Neural progenitor cell (in vitro differentiated cells): ENCODE measurements around the gene RGSL1. TPM values are rescaled to one million over a fixed set of nuclear protein-coding genes. Genes with fewer than 3 reads are reported as not detected.

ENCODE experiments used
- DNase-seq: peaks from one replicate; pipeline ENCODE4 v3.0.0-alpha.2; 2016; ENCODE audit warnings: low spot score
- H2AFZ ChIP-seq: fragments of 200-600 bp; sonication (generic); replicated peaks from 2 replicates; pipeline ENCODE4 v1.6.1; 2016; ENCODE audit warnings: antibody characterized with exemption
- H3F3A ChIP-seq: fragments of 200-600 bp; sonication (generic); 2 replicates; pipeline ENCODE4 v1.6.1; 2016; ENCODE audit warnings: antibody characterized with exemption, low read depth
- H3K27ac ChIP-seq: fragments of 200-600 bp; sonication (generic); 2 replicates; pipeline ENCODE4 v1.5.1; 2016; ENCODE audit warnings: mild to moderate bottlenecking
- H3K27me3 ChIP-seq: fragments of 200-600 bp; sonication (generic); 2 replicates; pipeline ENCODE4 v1.6.1; 2016; ENCODE audit warnings: mild to moderate bottlenecking, moderate library complexity
- H3K36me3 ChIP-seq: fragments of 200-600 bp; sonication (generic); 2 replicates; pipeline ENCODE4 v1.5.1; 2016
- H3K4me1 ChIP-seq: fragments of 200-600 bp; sonication (generic); 2 replicates; pipeline ENCODE4 v1.6.1; 2016; ENCODE audit warnings: mixed run types
- H3K4me2 ChIP-seq: fragments of 200-600 bp; sonication (generic); 2 replicates; pipeline ENCODE4 v1.6.1; 2016
- H3K4me3 ChIP-seq: fragments of 200-600 bp; sonication (generic); 2 replicates; pipeline ENCODE4 v1.5.1; 2016
- H3K79me2 ChIP-seq: fragments of 200-600 bp; sonication (generic); 2 replicates; pipeline ENCODE4 v1.6.1; 2016; ENCODE audit warnings: low read depth
- H3K9ac ChIP-seq: fragments of 200-600 bp; sonication (generic); 2 replicates; pipeline ENCODE4 v1.6.1; 2016
- H3K9me3 ChIP-seq: fragments of 200-600 bp; sonication (generic); 2 replicates; pipeline ENCODE4 v1.5.1; 2016; ENCODE audit warnings: low read depth
- H4K20me1 ChIP-seq: fragments of 200-600 bp; sonication (generic); 2 replicates; pipeline ENCODE4 v1.6.1; 2016; ENCODE audit warnings: low read depth
- H3K27ac Mint-ChIP-seq: 3 replicates; pipeline ENCODE4 v1.8.0; 2021; ENCODE audit warnings: mixed read lengths
- H3K27me3 Mint-ChIP-seq: 2 replicates; pipeline ENCODE4 v1.8.0; 2022; ENCODE audit warnings: low read depth, mild to moderate bottlenecking, inconsistent platforms, moderate library complexity, mixed read lengths; ENCODE audit not compliant: insufficient read depth
- H3K36me3 Mint-ChIP-seq: 3 replicates; pipeline ENCODE4 v1.8.0; 2021; ENCODE audit warnings: mixed read lengths
- H3K4me1 Mint-ChIP-seq: 3 replicates; pipeline ENCODE4 v1.8.0; 2021; ENCODE audit warnings: mixed read lengths
- H3K4me3 Mint-ChIP-seq: 3 replicates; pipeline ENCODE4 v1.8.0; 2021; ENCODE audit warnings: mild to moderate bottlenecking, moderate library complexity, mixed read lengths
- H3K9me3 Mint-ChIP-seq: 3 replicates; pipeline ENCODE4 v1.8.0; 2020; ENCODE audit warnings: mixed read lengths
- EZH2 ChIP-seq: fragments of 200-600 bp; sonication (generic); IDR thresholded peaks from 2 replicates; pipeline ENCODE4 v1.6.1; 2017; ENCODE audit warnings: antibody characterized with exemption, mild to moderate bottlenecking, moderate library complexity
- EZH2phosphoT487 ChIP-seq: fragments of 200-600 bp; sonication (generic); IDR thresholded peaks from 2 replicates; pipeline ENCODE4 v1.6.1; 2017; ENCODE audit warnings: antibody characterized with exemption
- total RNA-seq: library from RNA; depleted of rRNA; stranded (reverse); fragments of >200 nt; gene quantifications from 2 replicates; pipeline ENCODE4 v1.2.3, GENCODE V29; 2015; ENCODE audit warnings: low replicate concordance
- TF ChIP-seq, protein P1 (sequence below): fragments of 200-600 bp; sonication (generic); IDR thresholded peaks from 2 replicates; pipeline ENCODE4 v1.5.1; 2017; ENCODE audit warnings: antibody characterized with exemption, mild to moderate bottlenecking

The RGSL1 gene
- total RNA-seq, 1 donor from 2014 or later: not detected

GRCh38 chr1:182433580-182433979 lies 16.4 kb upstream of the RGSL1 start:
- no peak overlapping the region for H3K4me3 Mint-ChIP-seq
- TF ChIP-seq, protein P1, sequence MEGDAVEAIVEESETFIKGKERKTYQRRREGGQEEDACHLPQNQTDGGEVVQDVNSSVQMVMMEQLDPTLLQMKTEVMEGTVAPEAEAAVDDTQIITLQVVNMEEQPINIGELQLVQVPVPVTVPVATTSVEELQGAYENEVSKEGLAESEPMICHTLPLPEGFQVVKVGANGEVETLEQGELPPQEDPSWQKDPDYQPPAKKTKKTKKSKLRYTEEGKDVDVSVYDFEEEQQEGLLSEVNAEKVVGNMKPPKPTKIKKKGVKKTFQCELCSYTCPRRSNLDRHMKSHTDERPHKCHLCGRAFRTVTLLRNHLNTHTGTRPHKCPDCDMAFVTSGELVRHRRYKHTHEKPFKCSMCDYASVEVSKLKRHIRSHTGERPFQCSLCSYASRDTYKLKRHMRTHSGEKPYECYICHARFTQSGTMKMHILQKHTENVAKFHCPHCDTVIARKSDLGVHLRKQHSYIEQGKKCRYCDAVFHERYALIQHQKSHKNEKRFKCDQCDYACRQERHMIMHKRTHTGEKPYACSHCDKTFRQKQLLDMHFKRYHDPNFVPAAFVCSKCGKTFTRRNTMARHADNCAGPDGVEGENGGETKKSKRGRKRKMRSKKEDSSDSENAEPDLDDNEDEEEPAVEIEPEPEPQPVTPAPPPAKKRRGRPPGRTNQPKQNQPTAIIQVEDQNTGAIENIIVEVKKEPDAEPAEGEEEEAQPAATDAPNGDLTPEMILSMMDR: no peak
- TF ChIP-seq EZH2phosphoT487: no peak
- no peak for TF ChIP-seq EZH2
- peaks cover 8% of the 10 kb centered on the region for H3K9me3 Mint-ChIP-seq
- no peaks in the 10 kb centered on the region for H4K20me1 ChIP-seq
- H3K27me3 Mint-ChIP-seq: peaks cover 3% of the 10 kb centered on the region
- peaks cover 8% of the 10 kb centered on the region for H3K4me1 ChIP-seq
- H2AFZ ChIP-seq: no peak overlapping the region
- no peak overlapping the region for H3K27ac Mint-ChIP-seq
- H3K27ac ChIP-seq: no peak overlapping the region
- H3K4me1 Mint-ChIP-seq: no peaks in the 10 kb centered on the region
- no peak overlapping the region for H3K4me3 ChIP-seq
- H3F3A ChIP-seq: no peaks in the 10 kb centered on the region
- no peak overlapping the region for H3K4me2 ChIP-seq
- H3K79me2 ChIP-seq: no peaks in the 10 kb centered on the region
- no peak overlapping the region for H3K9ac ChIP-seq
- H3K36me3 ChIP-seq: no peaks in the 10 kb centered on the region
- H3K27me3 ChIP-seq: no peaks in the 10 kb centered on the region
- H3K9me3 ChIP-seq: no peaks in the 10 kb centered on the region
- no peaks in the 10 kb centered on the region for H3K36me3 Mint-ChIP-seq
- DNase-seq: no peak

DNA sequence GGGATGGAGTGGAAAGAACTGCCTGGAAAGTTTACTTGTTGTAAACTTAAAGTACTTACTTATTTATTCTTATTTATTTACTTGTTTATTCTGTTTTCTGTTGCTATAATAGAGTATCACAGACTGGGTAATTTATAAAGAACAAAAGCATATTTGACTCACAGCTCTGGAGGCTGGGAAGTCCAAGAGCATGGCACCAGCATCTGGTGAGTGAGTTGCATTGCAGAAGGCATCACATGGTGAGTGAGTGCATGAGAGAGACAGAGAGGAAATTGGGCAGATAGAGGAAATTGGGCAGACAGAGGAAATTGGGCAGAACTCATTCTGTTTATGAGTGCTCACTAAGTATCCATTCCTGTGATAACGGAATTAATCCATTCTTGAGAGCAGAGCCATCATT lies 11.6 kb upstream of the RGSL1 start:
- Histone ChIP-seq H3K9ac (no peak overlapping the region), H3F3A (no peaks in the 10 kb centered on the region), H3K4me2 (no peak overlapping the region), H2AFZ (no peak overlapping the region), H3K79me2 (no peaks in the 10 kb centered on the region), H3K27ac (no peak overlapping the region), H3K36me3 (no peaks in the 10 kb centered on the region), H3K4me3 (no peak overlapping the region), H3K9me3 (no peaks in the 10 kb centered on the region), H4K20me1 (no peaks in the 10 kb centered on the region), H3K4me1 (no peaks in the 10 kb centered on the region), H3K27me3 (no peaks in the 10 kb centered on the region)
- Mint-ChIP-seq H3K9me3 (peaks cover 11% of the 10 kb centered on the region), H3K27me3 (no peaks in the 10 kb centered on the region), H3K4me3 (no peak overlapping the region), H3K4me1 (no peaks in the 10 kb centered on the region), H3K27ac (no peak overlapping the region), H3K36me3 (no peaks in the 10 kb centered on the region)
- TF ChIP-seq, protein P1: no peak
- TF ChIP-seq EZH2: no peak
- TF ChIP-seq EZH2phosphoT487: no peak
- DNase-seq: no peak

GRCh38 chr1:182441719-182442118 lies 8.2 kb upstream of the RGSL1 start:
- Mint-ChIP-seq H3K36me3 (no peaks in the 10 kb centered on the region), H3K9me3 (peaks cover 11% of the 10 kb centered on the region), H3K27me3 (peaks cover 7% of the 10 kb centered on the region), H3K27ac (no peak overlapping the region), H3K4me1 (no peaks in the 10 kb centered on the region), H3K4me3 (no peak overlapping the region)
- Histone ChIP-seq H3K27ac (no peak overlapping the region), H3K9ac (no peak overlapping the region), H3K4me1 (no peaks in the 10 kb centered on the region), H3K36me3 (no peaks in the 10 kb centered on the region), H3K4me3 (no peak overlapping the region), H3K4me2 (no peak overlapping the region), H3K9me3 (no peaks in the 10 kb centered on the region), H3K79me2 (no peaks in the 10 kb centered on the region), H3F3A (no peaks in the 10 kb centered on the region), H4K20me1 (no peaks in the 10 kb centered on the region), H2AFZ (no peak overlapping the region), H3K27me3 (no peaks in the 10 kb centered on the region)
- TF ChIP-seq, protein P1: no peak
- no peak for TF ChIP-seq EZH2
- TF ChIP-seq EZH2phosphoT487: no peak
- no peak for DNase-seq
